HepG2 (cell line): ENCODE results near the gene TMEM196. TPM values are rescaled to one million over a fixed set of nuclear protein-coding genes. Genes with fewer than 3 reads are reported as not detected.
A peak's percentile ranks its signal among the peaks of the same experiment; 100 is the strongest.

Source experiments
- ATAC-seq: fragments of 200-7000 bp; cut with Tn5 transposase; 3 replicates; pipeline ENCODE4 v1.9.1; 2020; ENCODE audit warnings: mild to moderate bottlenecking, moderate library complexity
- BruUV-seq: library from RNA; stranded (reverse); fragments of 400-500 nt; replicated peaks from 2 replicates; lab custom pipeline; 2021; lab: Mats Ljungman, UMichigan
- CTCF ChIA-PET: fragments of 300-600 bp; formaldehyde crosslinking; extraction: SDS; loops from one replicate; lab custom pipeline; 2021; ENCODE audit warnings: low total read pairs, inconsistent platforms, low intra/inter-chr PET ratio; lab: Yijun Ruan, JAX
- POLR2A ChIA-PET: fragments of 350-600 bp; sonication (Branson Sonifier 250); formaldehyde crosslinking; loops from one replicate; lab custom pipeline; 2020; ENCODE audit warnings: antibody characterized with exemption, inconsistent platforms; lab: Yijun Ruan, JAX
- DNase-seq: peaks from one replicate; pipeline ENCODE4 v3.0.0-alpha.2; 2015; ENCODE audit warnings: low spot score
- FAIRE-seq: peaks from 3 replicates; lab custom pipeline; 2011; peaks lifted over from hg19 to GRCh38; lab: Jason Lieb, UNC
- H2AFZ ChIP-seq: one replicate; pipeline ENCODE4 v1.6.1; 2011; ENCODE audit warnings: low read length, inconsistent platforms
- H3K27ac ChIP-seq: fragments of 300-600 bp; 3 replicates; pipeline ENCODE4 v1.8.0; 2011; ENCODE audit warnings: mixed run types, mild to moderate bottlenecking, mixed read lengths, low read length, inconsistent platforms; ENCODE audit not compliant: insufficient read depth; ENCODE audit errors: extremely low read length
- H3K27me3 ChIP-seq, 2 experiments: fragments of 200-600 bp in 1 of 2; 2 replicates in 1 of 2; 3 replicates in 1 of 2; pipeline versions ENCODE4 v1.6.0 to v1.8.0; 2011; ENCODE audit warnings: low read length in 2 of 2, mild to moderate bottlenecking in 2 of 2, moderate library complexity in 2 of 2, inconsistent platforms in 1 of 2; ENCODE audit not compliant: insufficient read depth in 2 of 2, control insufficient read depth in 1 of 2
- H3K36me3 ChIP-seq, 2 experiments: fragments of 200-600 bp in 1 of 2; replicated peaks in 1 of 2; 2 replicates in 1 of 2; 3 replicates in 1 of 2; pipeline versions ENCODE4 v1.5.1 to v1.8.0; 2011; ENCODE audit warnings: low read length in 2 of 2, inconsistent platforms in 1 of 2; ENCODE audit not compliant: insufficient read depth in 2 of 2, control insufficient read depth in 1 of 2
- H3K4me1 ChIP-seq: 2 replicates; pipeline ENCODE4 v1.5.1; 2012; ENCODE audit warnings: low read length, inconsistent platforms; ENCODE audit not compliant: insufficient read depth
- H3K4me2 ChIP-seq: 2 replicates; pipeline ENCODE4 v1.6.0; 2011; ENCODE audit warnings: low read depth, low read length, inconsistent platforms
- H3K4me3 ChIP-seq, 3 experiments: fragments of 200-600 bp in 1 of 3; sonication (generic), shearing (Covaris generic) in 1 of 3; replicated peaks in 1 of 3; 2 replicates each; pipeline ENCODE4 v1.5.1; 2011 to 2016; ENCODE audit warnings: low read length in 3 of 3, inconsistent platforms in 2 of 3, low read depth in 2 of 3, mild to moderate bottlenecking in 2 of 3, control low read depth in 1 of 3, mixed read lengths in 1 of 3; ENCODE audit not compliant: insufficient read depth in 1 of 3
- H3K79me2 ChIP-seq: one replicate; pipeline ENCODE4 v1.6.1; 2011; ENCODE audit warnings: low read length, inconsistent platforms; ENCODE audit not compliant: insufficient read depth
- H3K9ac ChIP-seq: 2 replicates; pipeline ENCODE4 v1.6.0; 2011; ENCODE audit warnings: mild to moderate bottlenecking, low read depth, low read length, inconsistent platforms; ENCODE audit not compliant: insufficient read depth
- H3K9me3 ChIP-seq: 2 replicates; pipeline ENCODE4 v1.5.1; 2012; ENCODE audit warnings: mild to moderate bottlenecking, low read length
- H4K20me1 ChIP-seq: 2 replicates; pipeline ENCODE4 v1.6.0; 2011; ENCODE audit warnings: inconsistent platforms, mild to moderate bottlenecking, low read length, moderate library complexity; ENCODE audit not compliant: insufficient read depth
- FOSL2 ChIP-seq: sonication (generic); formaldehyde crosslinking; IDR thresholded peaks from 2 replicates; pipeline ENCODE4 v1.4.0; 2020; ENCODE audit warnings: missing genetic modification reagents
- HOMEZ ChIP-seq: IDR thresholded peaks from 2 replicates; pipeline ENCODE4 v1.6.1; 2016; ENCODE audit warnings: low read depth
- NR2C2 ChIP-seq: sonication (generic); formaldehyde crosslinking; IDR thresholded peaks from 2 replicates; pipeline ENCODE4 v1.4.0; 2020; ENCODE audit warnings: missing genetic modification reagents, mild to moderate bottlenecking, moderate library complexity, borderline replicate concordance
- NR2F1 ChIP-seq, 2 experiments: fragments of 450-650 bp in 1 of 2; formaldehyde crosslinking in 1 of 2; IDR thresholded peaks; 2 replicates each; pipeline versions ENCODE4 v1.5.0 to v1.6.1; 2016 to 2020; ENCODE audit warnings: mild to moderate bottlenecking in 1 of 2, missing compliant biosample characterization in 1 of 2, missing genetic modification reagents in 1 of 2, moderate library complexity in 1 of 2
- SAP130 ChIP-seq: IDR thresholded peaks from 2 replicates; pipeline ENCODE4 v1.6.1; 2016; ENCODE audit warnings: low read depth
- ZBTB39 ChIP-seq: sonication (generic); formaldehyde crosslinking; IDR thresholded peaks from 2 replicates; pipeline ENCODE4 v1.5.0; 2020; ENCODE audit warnings: missing genetic modification reagents
- WGBS: methylation state at CpG from one replicate; pipeline ENCODE4 v1.1.6; 2017; ENCODE audit warnings: low lambda C conversion rate; 5-methylcytosine and 5-hydroxymethylcytosine counted together
- in situ Hi-C: cut with HindIII; loops from 2 replicates; pipeline ENCODE4 v1.10.0; 2017; ENCODE audit warnings: low pct_unique_long_range_greater_than_20kb; ENCODE audit not compliant: extremely low pct_ligation_motif_present
- intact Hi-C: fragments of 100-400 bp; cut with micrococcal nuclease; formaldehyde crosslinking; loops from one replicate; pipeline ENCODE4 v1.10.0; 2022; ENCODE audit not compliant: unreplicated experiment
- polyA plus RNA-seq, 8 experiments: library from polyadenylated mRNA; depleted of rRNA in 3 of 8; stranded (reverse) in 7 of 8; unstranded in 1 of 8; fragments of >200 nt; fragmentation: Illumina TruSeq in 4 of 8; extraction: Trizol in 4 of 8; gene quantifications; 2 replicates each; pipeline versions ENCODE4 v1.2.1 to v1.2.3, GENCODE V29; 2011 to 2016; ENCODE audit warnings: low read depth in 4 of 8, missing spikeins in 1 of 8, mixed read lengths in 1 of 8; ENCODE audit not compliant: insufficient read depth in 1 of 8
- total RNA-seq, 5 experiments: library from RNA; depleted of rRNA; stranded (reverse); fragments of >200 nt; fragmentation: Illumina TruSeq; extraction: Trizol; gene quantifications; 2 replicates each; pipeline ENCODE4 v1.2.3, GENCODE V29; 2016; ENCODE audit warnings: low read depth in 1 of 5

Gene TMEM196
- total and polyA plus RNA-seq, 2 of the 13 experiments (the other 11 are each of a cell fraction or from before 2014, with no cell fraction given) = not detected

- in situ Hi-C loops = no loop called here
Observed at GRCh38 chr7:19707240-19707639, 66.2 kb downstream of the TMEM196 start.

More at GRCh38 chr7:19707240-19707639, 66.2 kb downstream of the TMEM196 start:
- H3K4me1 ChIP-seq = peaks cover 35% of the 10 kb centered on the region
- peak overlapping the region; percentile 90 to 100 (median 100); a peak in 5 of 6 replicates for H3K4me3 ChIP-seq
- H3K36me3 ChIP-seq = peaks cover 1 to 7% of the 10 kb centered on the region in 2 experiments; a peak in 1 of 5 replicates
- H3K9me3 ChIP-seq = no peaks in the 10 kb centered on the region
- intact Hi-C loops = loop anchor here (5.0 kb wide), 1 partner anchor 515 kb away; no protein-coding TSS in a partner anchor
- H3K79me2 ChIP-seq = peaks cover 42% of the 10 kb centered on the region
- DNase-seq (peak; percentile 27), FAIRE-seq (no peak), ATAC-seq (no peak)
- ChIA-PET CTCF (no interaction called here), POLR2A (no interaction called here)
- peak; percentile 47 to 70; a peak in 2 of 4 replicates for TF ChIP-seq NR2F1 (CRISPR knock-in tag; IDR thresholded peaks at IDR 0.05)
- 0 out of 2 replicates have a peak, but pooled peaks have one; percentile 34 for TF ChIP-seq HOMEZ (CRISPR knock-in tag)
- no peak for TF ChIP-seq ZBTB39 (CRISPR knock-in tag)
- TF ChIP-seq SAP130 (CRISPR knock-in tag) = 0 out of 2 replicates have a peak, but pooled peaks have one; percentile 23
- peak; percentile 62 for TF ChIP-seq FOSL2 (CRISPR knock-in tag)
- no peak for TF ChIP-seq NR2C2 (CRISPR knock-in tag)
- peak overlapping the region; percentile 91; the same call in 1 of the 2 replicates for H3K9ac ChIP-seq
- H3K27me3 ChIP-seq = peaks cover 0 to 6% of the 10 kb centered on the region in 2 experiments; a peak in 1 of 5 replicates
- 66% methylated on average over 3 of the region's 3 CpGs for WGBS
- no peak overlapping the region for H2AFZ ChIP-seq
- BruUV-seq = no TSS peak
- no peaks in the 10 kb centered on the region; the same call in 1 of the 2 replicates for H4K20me1 ChIP-seq
- no peak overlapping the region for H3K27ac ChIP-seq
- H3K4me2 ChIP-seq = peak overlapping the region; percentile 64
